Kidney (tissue), 14 donors: ENCODE data around the gene VTCN1. TPM values are rescaled to one million over a fixed set of nuclear protein-coding genes. Genes with fewer than 3 reads are reported as not detected.
"Not testable (repeated sequence)": the region's sequence is repeated elsewhere in the genome, so short reads cannot be mapped to it uniquely, and the experiment has no call there.

ENCODE experiments used
- DNase-seq, 5 donors: peaks; one replicate each; pipeline ENCODE4 v3.0.0-alpha.2; 2013 to 2020
- FAIRE-seq: peaks from 2 replicates; lab custom pipeline; 2012; peaks lifted over from hg19 to GRCh38; lab: Jason Lieb, UNC
- H3K27ac ChIP-seq, 2 donors: one replicate each; pipeline ENCODE4 v1.7.0; 2013; ENCODE audit warnings: low read depth in 2 of 2, low read length in 2 of 2, inconsistent platforms in 1 of 2
- H3K27me3 ChIP-seq: one replicate; pipeline ENCODE4 v1.7.1; 2013; ENCODE audit warnings: low read length, inconsistent platforms; ENCODE audit not compliant: control insufficient read depth, insufficient read depth
- H3K36me3 ChIP-seq, 3 donors: one replicate each; pipeline versions ENCODE4 v1.7.0 to v1.7.1; 2013; ENCODE audit warnings: low read length in 3 of 3, control low read depth in 1 of 3, inconsistent platforms in 1 of 3; ENCODE audit not compliant: insufficient read depth in 3 of 3, control insufficient read depth in 2 of 3
- H3K4me1 ChIP-seq, 3 donors: one replicate each; pipeline versions ENCODE4 v1.7.0 to v1.7.1; 2013; ENCODE audit warnings: low read length in 3 of 3, inconsistent platforms in 1 of 3, low read depth in 1 of 3; ENCODE audit not compliant: control insufficient read depth in 2 of 3, insufficient read depth in 2 of 3
- H3K4me3 ChIP-seq, 3 donors: one replicate each; pipeline versions ENCODE4 v1.7.0 to v1.8.1; 2013; ENCODE audit warnings: low read length in 3 of 3, control low read depth in 1 of 3, inconsistent platforms in 1 of 3
- H3K9ac ChIP-seq, 3 donors: one replicate each; pipeline versions ENCODE4 v1.7.0 to v1.7.1; 2013; ENCODE audit warnings: low read length in 3 of 3, control low read depth in 1 of 3, inconsistent platforms in 1 of 3
- H3K9me3 ChIP-seq, 3 donors: one replicate each; pipeline versions ENCODE4 v1.7.0 to v1.7.1; 2013; ENCODE audit warnings: low read length in 3 of 3, control low read depth in 1 of 3, inconsistent platforms in 1 of 3; ENCODE audit not compliant: control insufficient read depth in 2 of 3, insufficient read depth in 1 of 3
- intact Hi-C: fragments of 100-400 bp; cut with DNase I; formaldehyde crosslinking; loops from one replicate; pipeline ENCODE4 v1.11.1; 2022
- polyA plus RNA-seq: library from polyadenylated mRNA; stranded (reverse); fragments of 350-450 nt; fragmentation: Illumina TruSeq; extraction: RNeasy Lipid Tissue Mini Kit (QIAGEN cat#74804); gene quantifications from one replicate; pipeline ENCODE4 v1.2.3, GENCODE V29; 2014; ENCODE audit warnings: low read depth, low replicate concordance; ENCODE audit not compliant: insufficient read depth
- total RNA-seq: library from RNA; stranded (reverse); fragmentation: NEBNext Ultra II Directional; extraction: Animal tissue kit (Norgen Biotek cat#: 25700); gene quantifications from one replicate; pipeline ENCODE4 v1.2.1, GENCODE V29; 2021
- TF ChIP-seq, protein P1 (sequence below): IDR thresholded peaks from 3 replicates; pipeline ENCODE4 v1.5.1; 2012; ENCODE audit warnings: mild to moderate bottlenecking, moderate library complexity, borderline replicate concordance; ENCODE audit not compliant: insufficient read depth; ENCODE audit errors: extremely low read depth
- donor health status: control.
- donor health status: control.
- donor health status: control.
- donor health status: control.
- donor health status: control.
- donor health status: DM: yes; HTN: yes; CAD: no.
- donor health status: Normal renal cell carcinoma (clear cell type).

VTCN1 gene
- total and polyA plus RNA-seq, 2 donors from 2014 or later = 26.5 to 32.6 TPM

DNA sequence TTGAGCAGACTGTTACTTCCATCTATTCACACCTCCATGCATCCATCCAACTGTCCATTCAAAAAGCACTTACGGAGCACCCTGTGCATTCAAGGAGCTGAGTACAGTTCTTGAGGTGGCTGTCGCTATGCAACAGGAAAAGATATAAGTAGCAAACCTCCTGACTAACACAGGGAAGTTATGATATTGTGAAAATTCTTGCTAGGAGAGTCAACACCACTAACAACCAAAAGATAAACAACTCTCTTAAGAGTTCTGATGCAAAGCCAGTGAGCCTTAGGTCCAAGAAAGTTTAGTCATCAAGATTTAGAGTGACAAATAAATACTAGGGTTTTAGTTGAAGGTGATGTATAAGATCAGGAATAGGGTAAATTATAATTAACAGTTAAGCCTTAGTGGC is 44.7 kb downstream of the VTCN1 start:
- no peak overlapping the region for H3K4me3 ChIP-seq
- H3K9me3 ChIP-seq = no peaks in the 10 kb centered on the region
- no peak overlapping the region for H3K9ac ChIP-seq
- no peaks in the 10 kb centered on the region for H3K4me1 ChIP-seq
- H3K27ac ChIP-seq = no peak overlapping the region
- DNase-seq (no peak), FAIRE-seq (no peak)
- no peaks in the 10 kb centered on the region for H3K27me3 ChIP-seq
- H3K36me3 ChIP-seq = no peaks in the 10 kb centered on the region
- intact Hi-C loops = no loop called here
- TF ChIP-seq, protein P1, sequence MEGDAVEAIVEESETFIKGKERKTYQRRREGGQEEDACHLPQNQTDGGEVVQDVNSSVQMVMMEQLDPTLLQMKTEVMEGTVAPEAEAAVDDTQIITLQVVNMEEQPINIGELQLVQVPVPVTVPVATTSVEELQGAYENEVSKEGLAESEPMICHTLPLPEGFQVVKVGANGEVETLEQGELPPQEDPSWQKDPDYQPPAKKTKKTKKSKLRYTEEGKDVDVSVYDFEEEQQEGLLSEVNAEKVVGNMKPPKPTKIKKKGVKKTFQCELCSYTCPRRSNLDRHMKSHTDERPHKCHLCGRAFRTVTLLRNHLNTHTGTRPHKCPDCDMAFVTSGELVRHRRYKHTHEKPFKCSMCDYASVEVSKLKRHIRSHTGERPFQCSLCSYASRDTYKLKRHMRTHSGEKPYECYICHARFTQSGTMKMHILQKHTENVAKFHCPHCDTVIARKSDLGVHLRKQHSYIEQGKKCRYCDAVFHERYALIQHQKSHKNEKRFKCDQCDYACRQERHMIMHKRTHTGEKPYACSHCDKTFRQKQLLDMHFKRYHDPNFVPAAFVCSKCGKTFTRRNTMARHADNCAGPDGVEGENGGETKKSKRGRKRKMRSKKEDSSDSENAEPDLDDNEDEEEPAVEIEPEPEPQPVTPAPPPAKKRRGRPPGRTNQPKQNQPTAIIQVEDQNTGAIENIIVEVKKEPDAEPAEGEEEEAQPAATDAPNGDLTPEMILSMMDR = no peak

DNA sequence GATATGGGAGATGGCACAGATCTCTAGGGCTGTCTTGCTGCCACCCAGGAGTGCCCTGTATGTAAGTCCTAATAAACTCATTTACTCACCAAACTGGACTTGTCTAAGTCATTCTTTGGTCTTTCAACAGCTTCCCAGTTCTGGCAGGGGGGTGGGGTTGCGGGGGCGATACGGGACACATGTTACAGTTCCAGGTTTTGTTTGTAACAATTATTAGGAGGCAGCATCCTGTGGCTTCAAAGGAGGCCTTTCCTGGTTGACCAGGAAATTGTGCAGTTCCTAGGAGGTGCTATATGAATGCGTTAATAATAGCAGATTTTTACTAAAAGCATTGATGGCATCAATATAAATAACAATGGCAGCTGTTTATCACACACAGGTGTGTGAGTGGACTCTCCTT is 46.5 kb downstream of the VTCN1 start:
- H3K9me3 ChIP-seq = no peaks in the 10 kb centered on the region
- no peak overlapping the region for H3K9ac ChIP-seq
- FAIRE-seq (no peak), DNase-seq (no peak)
- H3K4me3 ChIP-seq = no peak overlapping the region
- TF ChIP-seq, protein P1 = no peak
- intact Hi-C loops = no loop called here
- no peaks in the 10 kb centered on the region for H3K27me3 ChIP-seq
- no peak overlapping the region for H3K27ac ChIP-seq
- no peaks in the 10 kb centered on the region for H3K36me3 ChIP-seq
- no peaks in the 10 kb centered on the region for H3K4me1 ChIP-seq

DNA sequence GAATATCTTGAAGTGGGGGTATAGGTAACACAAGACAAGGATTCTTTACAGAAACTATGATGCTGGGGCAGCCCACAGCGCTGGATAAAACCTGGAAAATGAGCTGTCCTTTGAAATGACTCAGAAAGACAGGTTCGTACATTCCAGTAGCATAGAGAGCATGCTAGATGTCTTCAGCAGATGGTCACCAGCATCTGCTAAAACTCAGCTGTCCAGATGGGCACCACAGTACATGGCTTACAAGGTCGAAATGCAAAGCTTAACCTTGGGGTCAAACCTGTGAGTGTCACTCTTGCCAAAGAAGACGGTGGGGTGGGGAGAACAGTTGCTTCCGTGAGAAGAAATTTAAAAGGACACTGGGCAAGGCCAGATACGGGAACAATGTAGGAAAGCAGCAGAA is 47.9 kb downstream of the VTCN1 start:
- DNase-seq (peak in 3 of 5 donors; percentile 12 to 29 (median 19)), FAIRE-seq (no peak)
- intact Hi-C loops = no loop called here
- Histone ChIP-seq H3K4me3 (no peak overlapping the region), H3K27ac (no peak overlapping the region), H3K27me3 (no peaks in the 10 kb centered on the region), H3K9ac (no peak overlapping the region), H3K36me3 (no peaks in the 10 kb centered on the region), H3K4me1 (no peaks in the 10 kb centered on the region), H3K9me3 (no peaks in the 10 kb centered on the region)
- TF ChIP-seq, protein P1 = no peak

DNA sequence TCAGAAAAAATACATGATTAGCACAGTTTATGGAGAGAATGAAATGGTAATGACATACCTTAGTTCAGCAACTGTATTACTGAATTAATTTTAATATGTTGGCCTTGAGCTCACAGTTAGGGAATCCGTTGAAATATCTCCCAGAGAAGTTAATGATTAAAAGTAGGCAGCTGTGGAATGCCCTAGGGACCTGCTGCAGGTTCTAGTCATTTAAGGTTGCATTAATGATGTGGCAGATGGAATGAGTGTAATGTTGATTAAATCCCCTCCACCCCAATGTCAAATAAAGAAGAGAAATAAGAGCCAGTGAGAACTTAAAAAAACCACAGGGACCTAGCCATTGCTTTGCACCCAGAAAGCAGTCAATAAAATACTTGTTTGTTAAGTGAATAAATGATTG is 48.8 kb downstream of the VTCN1 start:
- H3K4me1 ChIP-seq = no peaks in the 10 kb centered on the region
- DNase-seq (peak in 2 of 5 donors; percentile 71 to 76), FAIRE-seq (peak; percentile 41)
- TF ChIP-seq, protein P1 = no peak
- intact Hi-C loops = no loop called here
- no peaks in the 10 kb centered on the region for H3K27me3 ChIP-seq
- H3K9ac ChIP-seq = no peak overlapping the region
- H3K36me3 ChIP-seq = no peaks in the 10 kb centered on the region
- no peak overlapping the region for H3K27ac ChIP-seq
- H3K9me3 ChIP-seq = no peaks in the 10 kb centered on the region
- no peak overlapping the region for H3K4me3 ChIP-seq

DNA sequence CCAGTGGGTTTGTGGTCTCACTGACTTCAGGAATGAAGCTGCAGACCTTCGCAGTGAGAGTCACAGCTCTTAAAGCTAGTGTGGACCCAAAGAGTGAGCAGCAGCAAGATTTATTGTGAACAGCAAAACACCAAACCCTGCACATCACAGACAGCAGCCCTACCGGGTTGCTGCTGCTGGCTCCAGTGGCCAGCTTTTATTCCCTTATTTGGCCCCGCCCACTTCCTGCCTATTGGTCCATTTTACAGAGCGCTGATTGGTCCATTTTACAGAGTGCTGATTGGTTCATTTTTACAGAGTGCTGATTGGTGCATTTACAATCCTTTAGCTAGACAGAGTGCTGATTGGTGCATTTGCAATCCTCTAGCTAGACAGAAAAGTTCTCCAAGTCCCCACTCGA is 59.4 kb downstream of the VTCN1 start:
- H3K27ac ChIP-seq, FAIRE-seq, DNase-seq, H3K4me3 ChIP-seq, H3K9ac ChIP-seq, H3K27me3 ChIP-seq, H3K36me3 ChIP-seq, intact Hi-C loops, H3K9me3 ChIP-seq, H3K4me1 ChIP-seq: not testable (repeated sequence)
